MCF 10A (cell line): ENCODE measurements around the gene SPATA21. TPM values are rescaled to one million over a fixed set of nuclear protein-coding genes. Genes with fewer than 3 reads are reported as not detected.

ENCODE experiments used
- BruUV-seq: library from RNA; stranded (reverse); fragments of 400-500 nt; replicated peaks from 2 replicates; lab custom pipeline; 2021; lab: Mats Ljungman, UMichigan
- CTCF ChIA-PET: fragments of 300-600 bp; sonication (Branson Sonifier 250); formaldehyde crosslinking; extraction: SDS; loops from one replicate; lab custom pipeline; 2021; ENCODE audit warnings: antibody characterized with exemption, inconsistent platforms; lab: Yijun Ruan, JAX
- POLR2A ChIA-PET: fragments of 300-600, 350-650 bp; sonication (Branson Sonifier 250); formaldehyde crosslinking; extraction: SDS; loops from one replicate; lab custom pipeline; 2020; ENCODE audit warnings: antibody characterized with exemption, inconsistent platforms; lab: Yijun Ruan, JAX
- DNase-seq: peaks from one replicate; pipeline ENCODE4 v3.0.0-alpha.2; 2018; ENCODE audit not compliant: unreplicated experiment
- H3K27ac Mint-ChIP-seq: one replicate; pipeline ENCODE4 v1.8.0; 2022; ENCODE audit warnings: mild to moderate bottlenecking, low read depth, mixed read lengths; ENCODE audit not compliant: unreplicated experiment
- H3K27me3 Mint-ChIP-seq: one replicate; pipeline ENCODE4 v1.8.0; 2022; ENCODE audit warnings: mixed read lengths; ENCODE audit not compliant: insufficient read depth, unreplicated experiment
- H3K36me3 Mint-ChIP-seq: one replicate; pipeline ENCODE4 v1.8.0; 2022; ENCODE audit warnings: mild to moderate bottlenecking, moderate library complexity, mixed read lengths; ENCODE audit not compliant: insufficient read depth, unreplicated experiment
- H3K4me1 Mint-ChIP-seq: one replicate; pipeline ENCODE4 v1.8.0; 2022; ENCODE audit warnings: mixed read lengths; ENCODE audit not compliant: insufficient read depth, unreplicated experiment
- H3K4me3 Mint-ChIP-seq: one replicate; pipeline ENCODE4 v1.8.0; 2022; ENCODE audit warnings: mild to moderate bottlenecking, moderate library complexity, mixed read lengths; ENCODE audit not compliant: unreplicated experiment
- H3K9me3 Mint-ChIP-seq: one replicate; pipeline ENCODE4 v1.8.0; 2022; ENCODE audit warnings: mixed read lengths; ENCODE audit not compliant: unreplicated experiment
- intact Hi-C: fragments of 100-400 bp; cut with micrococcal nuclease; formaldehyde crosslinking; loops from 2 replicates; pipeline ENCODE4 v1.14.1; 2022
- total RNA-seq: library from RNA; stranded (reverse); gene quantifications from 2 replicates; pipeline ENCODE4 v1.2.3, GENCODE V29; 2022
- TF ChIP-seq, protein P1 (sequence below): fragments of 200-600 bp; IDR thresholded peaks from one replicate; pipeline ENCODE4 v1.8.0; 2022; ENCODE audit warnings: antibody characterized with exemption, mild to moderate bottlenecking; ENCODE audit not compliant: unreplicated experiment

Gene SPATA21
- total RNA-seq, 1 experiment from 2014 or later, result not detected

DNA sequence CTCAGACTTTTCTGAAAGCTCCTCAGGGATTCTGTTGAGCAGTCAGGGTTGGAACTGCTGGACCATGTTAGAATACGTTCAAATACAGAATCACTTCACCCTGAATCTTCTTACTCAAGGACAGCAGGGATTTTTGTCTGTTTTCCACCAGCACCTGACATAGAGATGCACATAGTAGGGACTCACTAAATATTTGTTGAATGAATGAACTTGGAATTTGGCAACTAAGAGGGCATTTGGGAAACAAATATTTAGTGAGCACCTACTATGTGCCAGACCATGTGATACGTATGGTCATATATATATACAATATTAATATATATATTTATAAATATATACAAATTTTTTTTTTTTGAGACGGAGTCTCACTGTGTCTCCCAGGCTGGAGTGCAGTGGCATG lies 80.4 kb downstream of the SPATA21 start:
- POLR2A ChIA-PET, result interaction anchor here (0.9 kb wide), 1 partner anchor 35 kb away, joined by 3 read pairs; no protein-coding TSS in a partner anchor

GRCh38 chr1:16354619-16355018 lies 82.6 kb downstream of the SPATA21 start:
- Mint-ChIP-seq H3K36me3 (no peaks in the 10 kb centered on the region), H3K4me1 (peaks cover 9% of the 10 kb centered on the region), H3K27ac (no peak overlapping the region), H3K9me3 (no peaks in the 10 kb centered on the region), H3K27me3 (no peaks in the 10 kb centered on the region), H3K4me3 (no peak overlapping the region)
- no peak for DNase-seq
- intact Hi-C loops, result loop anchor here (5.0 kb wide), 1 partner anchor 62 kb away; no protein-coding TSS in a partner anchor
- ChIA-PET POLR2A (interaction anchor here (0.8 to 2.0 kb wide), 4 partner anchors 12 to 64 kb away, joined by 3 to 6 read pairs (median 4); no protein-coding TSS in a partner anchor), CTCF (interaction anchor here (0.7 to 1.1 kb wide), 2 partner anchors 8 to 152 kb away, joined by 3 to 4 read pairs; no protein-coding TSS in a partner anchor)
- TF ChIP-seq, protein P1, sequence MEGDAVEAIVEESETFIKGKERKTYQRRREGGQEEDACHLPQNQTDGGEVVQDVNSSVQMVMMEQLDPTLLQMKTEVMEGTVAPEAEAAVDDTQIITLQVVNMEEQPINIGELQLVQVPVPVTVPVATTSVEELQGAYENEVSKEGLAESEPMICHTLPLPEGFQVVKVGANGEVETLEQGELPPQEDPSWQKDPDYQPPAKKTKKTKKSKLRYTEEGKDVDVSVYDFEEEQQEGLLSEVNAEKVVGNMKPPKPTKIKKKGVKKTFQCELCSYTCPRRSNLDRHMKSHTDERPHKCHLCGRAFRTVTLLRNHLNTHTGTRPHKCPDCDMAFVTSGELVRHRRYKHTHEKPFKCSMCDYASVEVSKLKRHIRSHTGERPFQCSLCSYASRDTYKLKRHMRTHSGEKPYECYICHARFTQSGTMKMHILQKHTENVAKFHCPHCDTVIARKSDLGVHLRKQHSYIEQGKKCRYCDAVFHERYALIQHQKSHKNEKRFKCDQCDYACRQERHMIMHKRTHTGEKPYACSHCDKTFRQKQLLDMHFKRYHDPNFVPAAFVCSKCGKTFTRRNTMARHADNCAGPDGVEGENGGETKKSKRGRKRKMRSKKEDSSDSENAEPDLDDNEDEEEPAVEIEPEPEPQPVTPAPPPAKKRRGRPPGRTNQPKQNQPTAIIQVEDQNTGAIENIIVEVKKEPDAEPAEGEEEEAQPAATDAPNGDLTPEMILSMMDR, result no peak
- no TSS peak for BruUV-seq

More for the DNA sequence above, 80.4 kb downstream of the SPATA21 start:
- no peak overlapping the region for H3K4me3 Mint-ChIP-seq
- H3K9me3 Mint-ChIP-seq, result no peaks in the 10 kb centered on the region
- H3K27ac Mint-ChIP-seq, result no peak overlapping the region
- DNase-seq, result no peak
- TF ChIP-seq, protein P1, result no peak
- H3K27me3 Mint-ChIP-seq, result no peaks in the 10 kb centered on the region
- CTCF ChIA-PET, result interaction anchor here (0.7 to 1.7 kb wide), 3 partner anchors 43 to 113 kb away, joined by 3 to 6 read pairs (median 4); no protein-coding TSS in a partner anchor
- intact Hi-C loops, result no loop called here
- BruUV-seq, result no TSS peak
- no peaks in the 10 kb centered on the region for H3K4me1 Mint-ChIP-seq
- H3K36me3 Mint-ChIP-seq, result no peaks in the 10 kb centered on the region

- Mint-ChIP-seq H3K9me3 (no peaks in the 10 kb centered on the region), H3K36me3 (no peaks in the 10 kb centered on the region), H3K27ac (peak overlapping the region; percentile 84), H3K4me1 (peaks cover 16% of the 10 kb centered on the region), H3K27me3 (no peaks in the 10 kb centered on the region), H3K4me3 (peak overlapping the region; percentile 87)
- POLR2A ChIA-PET, result interaction anchor here (0.5 to 4.2 kb wide), 19 partner anchors 9 to 561 kb away, joined by 3 to 51 read pairs (median 5); partner anchors contain the start of genes CPLANE2 and SZRD1
- intact Hi-C loops, result loop anchor here (5.0 kb wide), 1 partner anchor 61 kb away; no protein-coding TSS in a partner anchor
- BruUV-seq, result TSS peak; percentile 23
- TF ChIP-seq, protein P1, result no peak
- CTCF ChIA-PET, result interaction anchor here (1.3 to 2.4 kb wide), 4 partner anchors 10 to 270 kb away, joined by 3 to 24 read pairs (median 4); no protein-coding TSS in a partner anchor
- DNase-seq, result no peak
These were observed 84.2 kb downstream of the SPATA21 start for GRCh38 chr1:16352842-16353535.
